Natural killer cell (primary cell): ENCODE measurements around the gene NCBP1. TPM values are rescaled to one million over a fixed set of nuclear protein-coding genes. Genes with fewer than 3 reads are reported as not detected.

Experiments
- ATAC-seq, 3 donors: fragments of 150-1000 bp in 2 of 3; fragments of 200-7000 bp in 1 of 3; cut with Tn5 transposase; 1 replicate in 1 of 3; 2 replicates in 2 of 3; pipeline ENCODE4 v1.10.0; 2021; ENCODE audit warnings: mild to moderate bottlenecking in 2 of 3, moderate library complexity in 2 of 3
- DNase-seq, 2 donors: peaks; one replicate each; pipeline versions ENCODE4 v3.0.0 to v3.0.0-alpha.2; 2013 to 2021; ENCODE audit warnings: mixed read lengths in 1 of 2
- H3K27ac ChIP-seq: one replicate; pipeline ENCODE4 v1.5.1; 2013; ENCODE audit warnings: mild to moderate bottlenecking, low read length
- H3K27me3 ChIP-seq: one replicate; pipeline ENCODE4 v1.6.1; 2013; ENCODE audit warnings: low read length; ENCODE audit not compliant: control insufficient read depth, insufficient read depth
- H3K36me3 ChIP-seq: one replicate; pipeline ENCODE4 v1.6.1; 2013; ENCODE audit warnings: low read length; ENCODE audit not compliant: control insufficient read depth, insufficient read depth
- H3K4me1 ChIP-seq: one replicate; pipeline ENCODE4 v1.6.1; 2013; ENCODE audit warnings: low read length; ENCODE audit not compliant: control insufficient read depth, insufficient read depth
- H3K4me3 ChIP-seq: one replicate; pipeline ENCODE4 v1.5.1; 2013; ENCODE audit warnings: low read length
- H3K9me3 ChIP-seq: one replicate; pipeline ENCODE4 v1.6.1; 2013; ENCODE audit warnings: low read length; ENCODE audit not compliant: control insufficient read depth, insufficient read depth
- H3K27ac Mint-ChIP-seq, 2 donors: one replicate each; pipeline ENCODE4 v1.8.0; 2022; ENCODE audit warnings: mild to moderate bottlenecking in 2 of 2, mixed read lengths in 2 of 2, moderate library complexity in 1 of 2
- H3K27me3 Mint-ChIP-seq, 2 donors: one replicate each; pipeline ENCODE4 v1.8.0; 2022; ENCODE audit warnings: low read depth in 2 of 2, mixed read lengths in 2 of 2
- H3K36me3 Mint-ChIP-seq: one replicate; pipeline ENCODE4 v1.8.0; 2022; ENCODE audit warnings: mixed read lengths
- H3K4me1 Mint-ChIP-seq, 2 donors: one replicate each; pipeline ENCODE4 v1.8.0; 2022; ENCODE audit warnings: mixed read lengths in 2 of 2
- H3K4me3 Mint-ChIP-seq: one replicate; pipeline ENCODE4 v1.8.0; 2022; ENCODE audit warnings: mild to moderate bottlenecking, moderate library complexity, mixed read lengths
- H3K9me3 Mint-ChIP-seq, 2 donors: one replicate each; pipeline ENCODE4 v1.8.0; 2022; ENCODE audit warnings: mixed read lengths in 2 of 2
- WGBS: methylation state at CpG from one replicate; pipeline ENCODE4 v1.1.7; 2013; ENCODE audit warnings: missing lambda C conversion rate; ENCODE audit not compliant: insufficient coverage; 5-methylcytosine and 5-hydroxymethylcytosine counted together
- intact Hi-C: fragments of 100-400 bp; cut with micrococcal nuclease; formaldehyde crosslinking; loops from one replicate; pipeline ENCODE4 v1.14.2; 2022
- total RNA-seq, 4 donors: library from RNA; stranded (reverse); fragments of 120-200 nt in 1 of 4; gene quantifications; one replicate each; pipeline versions ENCODE4 v1.2.3 to v1.2.4, GENCODE V29; 2013 to 2022
- TF ChIP-seq, protein P1 (sequence below): fragments of 200-600 bp; IDR thresholded peaks from one replicate; pipeline ENCODE4 v1.8.0; 2022; ENCODE audit warnings: antibody characterized with exemption

The NCBP1 gene
- total RNA-seq, 3 donors from 2014 or later (not counting 1 experiment from before 2014, with no cell fraction given): 39.3 to 55.2 (median 51.2) TPM

DNA sequence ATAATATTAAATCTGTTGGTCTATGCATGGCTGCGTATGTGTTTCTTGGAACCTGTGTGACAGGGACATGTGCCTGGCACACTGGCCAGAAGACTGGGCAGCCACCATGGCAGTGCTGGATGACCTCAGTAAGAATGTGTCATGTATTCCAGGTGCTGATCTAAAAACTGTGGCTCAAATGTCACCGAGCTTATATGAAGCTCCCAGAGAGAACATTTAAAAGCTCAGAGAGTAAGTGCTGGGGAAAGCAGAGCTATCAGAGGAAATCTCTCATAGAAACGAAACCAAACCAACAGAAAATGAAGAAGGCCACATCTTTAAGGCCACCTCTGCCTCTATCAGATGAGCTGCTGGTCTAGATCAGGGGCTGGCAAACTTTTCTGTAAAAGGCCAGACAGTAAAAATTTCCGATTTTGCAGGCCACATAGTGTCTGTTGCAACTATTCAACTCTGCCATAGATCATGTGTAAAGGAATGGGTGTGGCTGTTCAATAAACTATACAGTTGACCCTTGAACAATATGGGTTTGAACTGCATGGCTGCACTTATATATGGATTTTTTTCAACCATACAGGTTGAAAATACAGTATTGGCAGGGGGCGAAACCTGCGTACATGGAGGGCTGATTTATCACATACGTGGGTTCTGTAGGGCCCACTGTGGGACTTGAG is 32.3 kb upstream of the NCBP1 start:
- intact Hi-C loops: no loop called here
- Mint-ChIP-seq H3K27me3 (no peaks in the 10 kb centered on the region), H3K36me3 (no peaks in the 10 kb centered on the region), H3K4me3 (no peak overlapping the region), H3K4me1 (peaks cover 7 to 9% of the 10 kb centered on the region in 2 donors), H3K27ac (no peak overlapping the region), H3K9me3 (no peaks in the 10 kb centered on the region)
- TF ChIP-seq, protein P1, sequence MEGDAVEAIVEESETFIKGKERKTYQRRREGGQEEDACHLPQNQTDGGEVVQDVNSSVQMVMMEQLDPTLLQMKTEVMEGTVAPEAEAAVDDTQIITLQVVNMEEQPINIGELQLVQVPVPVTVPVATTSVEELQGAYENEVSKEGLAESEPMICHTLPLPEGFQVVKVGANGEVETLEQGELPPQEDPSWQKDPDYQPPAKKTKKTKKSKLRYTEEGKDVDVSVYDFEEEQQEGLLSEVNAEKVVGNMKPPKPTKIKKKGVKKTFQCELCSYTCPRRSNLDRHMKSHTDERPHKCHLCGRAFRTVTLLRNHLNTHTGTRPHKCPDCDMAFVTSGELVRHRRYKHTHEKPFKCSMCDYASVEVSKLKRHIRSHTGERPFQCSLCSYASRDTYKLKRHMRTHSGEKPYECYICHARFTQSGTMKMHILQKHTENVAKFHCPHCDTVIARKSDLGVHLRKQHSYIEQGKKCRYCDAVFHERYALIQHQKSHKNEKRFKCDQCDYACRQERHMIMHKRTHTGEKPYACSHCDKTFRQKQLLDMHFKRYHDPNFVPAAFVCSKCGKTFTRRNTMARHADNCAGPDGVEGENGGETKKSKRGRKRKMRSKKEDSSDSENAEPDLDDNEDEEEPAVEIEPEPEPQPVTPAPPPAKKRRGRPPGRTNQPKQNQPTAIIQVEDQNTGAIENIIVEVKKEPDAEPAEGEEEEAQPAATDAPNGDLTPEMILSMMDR: no peak
- ATAC-seq: no peak
- Histone ChIP-seq H3K36me3 (peaks cover 54% of the 10 kb centered on the region), H3K27me3 (no peaks in the 10 kb centered on the region), H3K27ac (no peak overlapping the region), H3K9me3 (no peaks in the 10 kb centered on the region), H3K4me3 (no peak overlapping the region), H3K4me1 (peaks cover 6% of the 10 kb centered on the region)
- no peak for DNase-seq
- WGBS: 95% methylated on average over 7 of the region's 7 CpGs

DNA sequence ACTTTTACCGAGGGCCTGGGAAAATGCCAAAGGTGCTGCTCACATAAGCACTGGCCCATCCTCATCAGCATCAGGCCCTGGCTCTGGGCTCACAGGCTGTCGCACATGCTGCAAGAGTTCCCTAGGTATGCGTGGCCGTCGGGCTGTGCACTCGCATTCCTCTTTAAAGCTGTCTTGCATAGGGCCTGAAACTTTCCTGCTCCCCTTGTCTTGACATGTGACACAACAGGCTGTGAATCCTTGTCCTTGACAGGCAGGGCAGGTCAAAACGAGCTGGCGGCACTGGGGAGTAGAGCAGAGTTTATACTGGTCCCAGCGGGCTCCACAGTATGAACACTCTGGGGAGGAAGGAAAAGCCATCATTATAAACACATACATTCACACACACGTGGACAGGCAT is 31.2 kb upstream of the NCBP1 start:
- H3K27me3 Mint-ChIP-seq: no peaks in the 10 kb centered on the region
- Histone ChIP-seq H3K27ac (no peak overlapping the region), H3K36me3 (peaks cover 55% of the 10 kb centered on the region), H3K4me1 (peaks cover 6% of the 10 kb centered on the region), H3K9me3 (no peaks in the 10 kb centered on the region), H3K4me3 (no peak overlapping the region), H3K27me3 (no peaks in the 10 kb centered on the region)
- DNase-seq: no peak
- H3K36me3 Mint-ChIP-seq: no peaks in the 10 kb centered on the region
- intact Hi-C loops: no loop called here
- H3K4me3 Mint-ChIP-seq: no peak overlapping the region
- WGBS: 96% methylated on average over 10 of the region's 10 CpGs
- peaks cover 7 to 9% of the 10 kb centered on the region in 2 donors for H3K4me1 Mint-ChIP-seq
- no peak overlapping the region for H3K27ac Mint-ChIP-seq
- no peaks in the 10 kb centered on the region for H3K9me3 Mint-ChIP-seq
- no peak for ATAC-seq
- TF ChIP-seq, protein P1: no peak

DNA sequence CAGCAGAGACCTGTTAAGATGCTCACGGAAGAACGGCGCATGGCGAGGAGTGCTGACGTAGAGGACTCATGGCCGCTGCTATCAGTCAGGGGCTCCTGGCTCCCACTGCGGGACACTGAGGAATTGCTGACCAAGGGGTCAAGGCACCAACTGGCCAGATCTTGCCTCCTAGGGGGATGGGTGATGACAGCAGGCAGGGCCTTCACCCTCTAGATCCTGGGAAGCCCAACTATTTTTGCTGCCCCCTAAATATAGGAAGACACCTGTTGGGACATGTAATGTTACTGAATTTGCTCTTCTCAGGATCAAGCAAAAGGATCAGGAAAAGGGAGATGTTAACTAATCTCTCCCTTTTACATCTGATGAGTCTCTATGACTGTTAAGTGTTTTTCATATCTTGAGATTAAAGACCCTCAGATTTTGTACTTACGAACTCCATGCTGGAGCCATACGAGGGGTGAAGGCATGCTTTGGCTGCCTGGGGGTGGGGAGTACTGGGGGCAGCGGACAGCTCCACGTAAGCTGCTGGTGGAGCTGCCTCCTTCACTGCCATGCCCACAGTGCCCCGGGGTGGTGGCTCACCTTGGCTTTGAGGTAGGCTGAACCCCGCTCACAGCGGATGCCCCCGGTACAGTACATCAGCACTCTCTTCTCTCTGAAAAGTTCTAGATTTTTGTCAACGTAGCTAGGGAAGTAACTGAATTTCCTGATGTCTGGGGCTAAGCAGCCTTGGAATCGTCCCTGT is 28.5 kb upstream of the NCBP1 start:
- Histone ChIP-seq H3K4me1 (no peaks in the 10 kb centered on the region), H3K27me3 (no peaks in the 10 kb centered on the region), H3K27ac (no peak overlapping the region), H3K9me3 (no peaks in the 10 kb centered on the region), H3K4me3 (no peak overlapping the region), H3K36me3 (peaks cover 57% of the 10 kb centered on the region)
- H3K36me3 Mint-ChIP-seq: no peaks in the 10 kb centered on the region
- H3K27ac Mint-ChIP-seq: no peak overlapping the region
- H3K4me1 Mint-ChIP-seq: no peaks in the 10 kb centered on the region
- TF ChIP-seq, protein P1: no peak
- intact Hi-C loops: no loop called here
- no peaks in the 10 kb centered on the region for H3K9me3 Mint-ChIP-seq
- DNase-seq (no peak), ATAC-seq (no peak)
- WGBS: 94% methylated on average over 17 of the region's 17 CpGs
- H3K27me3 Mint-ChIP-seq: no peaks in the 10 kb centered on the region
- H3K4me3 Mint-ChIP-seq: no peak overlapping the region
